HCT116 (cell line): ENCODE results near the gene UXS1. TPM values are rescaled to one million over a fixed set of nuclear protein-coding genes. Genes with fewer than 3 reads are reported as not detected.

ENCODE experiments used
- ATAC-seq: fragments of 200-7000 bp; cut with Tn5 transposase; 2 replicates; pipeline ENCODE4 v1.9.1; 2020; ENCODE audit warnings: mild to moderate bottlenecking, moderate library complexity
- BruUV-seq: library from RNA; stranded (reverse); fragments of 400-500 nt; replicated peaks from 2 replicates; lab custom pipeline; 2021; lab: Mats Ljungman, UMichigan
- CTCF ChIA-PET: fragments of 300-600 bp; sonication (Branson Sonifier 250); formaldehyde crosslinking; loops from one replicate; lab custom pipeline; 2021; ENCODE audit warnings: antibody characterized with exemption; lab: Charles Lee
- POLR2A ChIA-PET: fragments of 300-600, 350-600 bp; sonication (Branson Sonifier 250); formaldehyde crosslinking; loops from one replicate; lab custom pipeline; 2021; ENCODE audit warnings: antibody characterized with exemption; lab: Charles Lee
- RAD21 ChIA-PET, 2 experiments: fragments of 300-600 bp; sonication (Branson Sonifier 250); formaldehyde crosslinking; loops; one replicate each; lab custom pipeline; 2023; ENCODE audit warnings: low total read pairs in 2 of 2; ENCODE audit not compliant: uncharacterized antibody in 2 of 2, unreplicated experiment in 2 of 2, low non-redundant PET in 1 of 2; lab: Charles Lee
- DNase-seq: peaks from one replicate; pipeline ENCODE4 v3.0.0-alpha.2; 2010; ENCODE audit warnings: low read depth, low spot score
- H2AFZ ChIP-seq: fragments of 200-600 bp; shearing (Covaris generic), sonication (generic); 2 replicates; pipeline ENCODE4 v1.6.1; 2017; ENCODE audit warnings: low read depth, mixed run types, mixed read lengths, antibody characterized with exemption, low read length; ENCODE audit not compliant: poor library complexity, severe bottlenecking
- H3K27ac ChIP-seq: 2 replicates; pipeline ENCODE4 v1.5.1; 2012; ENCODE audit warnings: low read depth, low read length
- H3K27me3 ChIP-seq: fragments of 200-600 bp; sonication (generic); 2 replicates; pipeline ENCODE4 v1.6.1; 2016; ENCODE audit warnings: mixed run types, low read length, mixed read lengths; ENCODE audit not compliant: insufficient read depth
- H3K36me3 ChIP-seq, 2 experiments: fragments of 200-500 bp in 1 of 2; fragments of 200-600 bp in 1 of 2; sonication (Bioruptor generic) in 1 of 2; sonication (generic) in 1 of 2; 2 replicates each; pipeline versions ENCODE4 v1.5.1 to v1.6.1; 2014 to 2016; ENCODE audit warnings: low read length in 2 of 2, inconsistent platforms in 1 of 2, mixed read lengths in 1 of 2, mixed run types in 1 of 2; ENCODE audit not compliant: insufficient read depth in 2 of 2, control insufficient read depth in 1 of 2
- H3K4me1 ChIP-seq, 2 experiments: fragments of 200-600 bp in 1 of 2; sonication (generic) in 1 of 2; 2 replicates each; pipeline versions ENCODE4 v1.5.1 to v1.6.1; 2012 to 2017; ENCODE audit warnings: low read length in 2 of 2, inconsistent platforms in 1 of 2, mild to moderate bottlenecking in 1 of 2, mixed read lengths in 1 of 2, mixed run types in 1 of 2, moderate library complexity in 1 of 2; ENCODE audit not compliant: insufficient read depth in 2 of 2, control insufficient read depth in 1 of 2
- H3K4me2 ChIP-seq: fragments of 200-600 bp; sonication (generic); 2 replicates; pipeline ENCODE4 v1.6.1; 2017; ENCODE audit warnings: mixed run types, low read length, mixed read lengths
- H3K4me3 ChIP-seq, 2 experiments: fragments of 200-600 bp in 1 of 2; sonication (generic) in 1 of 2; replicated peaks in 1 of 2; 2 replicates each; pipeline ENCODE4 v1.5.1; 2011 to 2016; ENCODE audit warnings: low read length in 2 of 2, control low read depth in 1 of 2, low read depth in 1 of 2, mild to moderate bottlenecking in 1 of 2, mixed read lengths in 1 of 2, mixed run types in 1 of 2
- H3K79me2 ChIP-seq: fragments of 200-600 bp; sonication (generic); 2 replicates; pipeline ENCODE4 v1.6.1; 2017; ENCODE audit warnings: mild to moderate bottlenecking, mixed run types, low read length, moderate library complexity, mixed read lengths; ENCODE audit not compliant: insufficient read depth
- H3K9ac ChIP-seq: fragments of 200-600 bp; sonication (generic); 2 replicates; pipeline ENCODE4 v1.6.1; 2016; ENCODE audit warnings: low read length, mixed read lengths
- H3K9me2 ChIP-seq: fragments of 200-600 bp; sonication (generic), shearing (Covaris generic); 2 replicates; pipeline ENCODE4 v1.6.1; 2017; ENCODE audit warnings: mixed run types, mild to moderate bottlenecking, moderate library complexity; ENCODE audit not compliant: insufficient read depth
- H3K9me3 ChIP-seq, 2 experiments: fragments of 200-500 bp in 1 of 2; fragments of 200-600 bp in 1 of 2; sonication (Bioruptor generic) in 1 of 2; sonication (generic) in 1 of 2; 2 replicates each; pipeline ENCODE4 v1.6.1; 2014 to 2017; ENCODE audit warnings: low read length in 2 of 2, mixed read lengths in 2 of 2, inconsistent platforms in 1 of 2, low read depth in 1 of 2, mild to moderate bottlenecking in 1 of 2, mixed run types in 1 of 2, moderate library complexity in 1 of 2; ENCODE audit not compliant: control insufficient read depth in 1 of 2, insufficient read depth in 1 of 2
- H4K20me1 ChIP-seq: fragments of 200-600 bp; sonication (generic), shearing (Covaris generic); 2 replicates; pipeline ENCODE4 v1.6.1; 2017; ENCODE audit warnings: mixed run types, mild to moderate bottlenecking, moderate library complexity; ENCODE audit not compliant: insufficient read depth
- CBX3 ChIP-seq: IDR thresholded peaks from 2 replicates; pipeline ENCODE4 v1.6.1; 2012; ENCODE audit warnings: low read depth
- EGR1 ChIP-seq: IDR thresholded peaks from 2 replicates; pipeline ENCODE4 v1.6.1; 2012; ENCODE audit warnings: low read depth
- ELF1 ChIP-seq: IDR thresholded peaks from 2 replicates; pipeline ENCODE4 v1.6.1; 2012; ENCODE audit warnings: low read depth, borderline replicate concordance
- EZH2phosphoT487 ChIP-seq: fragments of 200-600 bp; IDR thresholded peaks from 2 replicates; pipeline ENCODE4 v1.6.1; 2018; ENCODE audit warnings: antibody characterized with exemption, borderline replicate concordance
- FOSL1 ChIP-seq: IDR thresholded peaks from 2 replicates; pipeline ENCODE4 v1.6.1; 2012; ENCODE audit warnings: low read depth
- JUND ChIP-seq: IDR thresholded peaks from 2 replicates; pipeline ENCODE4 v1.6.1; 2012
- POLR2AphosphoS5 ChIP-seq: IDR thresholded peaks from 2 replicates; pipeline ENCODE4 v1.6.1; 2011; ENCODE audit warnings: mild to moderate bottlenecking, low read depth, low read length, moderate library complexity
- SRF ChIP-seq: IDR thresholded peaks from 2 replicates; pipeline ENCODE4 v1.6.1; 2012; ENCODE audit warnings: low read depth
- YY1 ChIP-seq: IDR thresholded peaks from 2 replicates; pipeline ENCODE4 v1.6.1; 2011; ENCODE audit warnings: low read length, low read depth, moderate library complexity, mild to moderate bottlenecking; ENCODE audit not compliant: insufficient replicate concordance; ENCODE audit errors: extremely low read depth
- ZFX ChIP-seq: fragments of 450-650 bp; IDR thresholded peaks from 2 replicates; pipeline ENCODE4 v1.6.1; 2017
- intact Hi-C: fragments of 100-400 bp; cut with micrococcal nuclease; formaldehyde crosslinking; loops from 2 replicates; pipeline ENCODE4 v1.10.0; 2022
- total RNA-seq: library from RNA; stranded (reverse); gene quantifications from one replicate; pipeline ENCODE4 v1.2.1, GENCODE V29; 2021; ENCODE audit not compliant: unreplicated experiment
- TF ChIP-seq, protein P1 (sequence below): IDR thresholded peaks from 2 replicates; pipeline ENCODE4 v1.6.1; 2012; ENCODE audit warnings: low read depth
- TF ChIP-seq, protein P2 (sequence below), 3 experiments: fragments of 200-600 bp in 1 of 3; sonication (generic) in 1 of 3; IDR thresholded peaks in 2 of 3; conservative IDR thresholded peaks in 1 of 3; 2 replicates each; pipeline ENCODE4 v1.5.1; 2012 to 2017; ENCODE audit warnings: low read depth in 2 of 3, low read length in 2 of 3, antibody characterized with exemption in 1 of 3, borderline replicate concordance in 1 of 3, control low read depth in 1 of 3, mild to moderate bottlenecking in 1 of 3, mixed read lengths in 1 of 3, mixed run types in 1 of 3, moderate library complexity in 1 of 3; ENCODE audit not compliant: insufficient read depth in 1 of 3

Gene UXS1
- total RNA-seq, 1 experiment from 2014 or later = 45.7 TPM

DNA sequence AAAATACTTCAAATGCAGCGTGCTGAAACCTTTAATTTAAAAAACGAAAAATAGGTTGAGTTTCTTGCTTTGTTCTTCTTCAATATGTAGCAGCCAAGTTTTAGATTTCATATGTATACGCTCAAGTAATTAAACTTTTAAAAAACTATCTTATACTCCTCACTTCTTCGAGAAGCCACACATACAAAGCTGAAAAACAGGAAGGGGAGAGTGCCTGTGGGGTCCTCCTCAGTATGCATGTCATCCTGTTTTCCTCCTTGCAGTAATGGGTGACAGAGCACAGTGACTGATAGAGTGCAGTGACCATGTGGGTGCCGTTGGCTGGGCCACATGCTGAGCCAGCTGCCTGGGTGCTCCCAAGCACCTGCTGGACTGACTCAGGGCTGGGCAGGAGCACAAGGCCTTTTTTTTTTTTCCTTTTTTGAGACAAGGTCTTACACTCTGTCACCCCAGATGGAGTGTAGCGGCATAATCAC lies 33.3 kb downstream of the UXS1 start:
- H3K27ac ChIP-seq = peak overlapping the region; percentile 58; the same call in 1 of the 2 replicates
- intact Hi-C loops = no loop called here

More for the DNA sequence above, 33.3 kb downstream of the UXS1 start:
- Histone ChIP-seq H4K20me1 (no peaks in the 10 kb centered on the region), H3K36me3 (peaks cover 0 to 9% of the 10 kb centered on the region in 2 experiments; a peak in 2 of 4 replicates), H3K27me3 (no peaks in the 10 kb centered on the region)
- ATAC-seq = no peak
- no peak for DNase-seq
- TF ChIP-seq, protein P1, sequence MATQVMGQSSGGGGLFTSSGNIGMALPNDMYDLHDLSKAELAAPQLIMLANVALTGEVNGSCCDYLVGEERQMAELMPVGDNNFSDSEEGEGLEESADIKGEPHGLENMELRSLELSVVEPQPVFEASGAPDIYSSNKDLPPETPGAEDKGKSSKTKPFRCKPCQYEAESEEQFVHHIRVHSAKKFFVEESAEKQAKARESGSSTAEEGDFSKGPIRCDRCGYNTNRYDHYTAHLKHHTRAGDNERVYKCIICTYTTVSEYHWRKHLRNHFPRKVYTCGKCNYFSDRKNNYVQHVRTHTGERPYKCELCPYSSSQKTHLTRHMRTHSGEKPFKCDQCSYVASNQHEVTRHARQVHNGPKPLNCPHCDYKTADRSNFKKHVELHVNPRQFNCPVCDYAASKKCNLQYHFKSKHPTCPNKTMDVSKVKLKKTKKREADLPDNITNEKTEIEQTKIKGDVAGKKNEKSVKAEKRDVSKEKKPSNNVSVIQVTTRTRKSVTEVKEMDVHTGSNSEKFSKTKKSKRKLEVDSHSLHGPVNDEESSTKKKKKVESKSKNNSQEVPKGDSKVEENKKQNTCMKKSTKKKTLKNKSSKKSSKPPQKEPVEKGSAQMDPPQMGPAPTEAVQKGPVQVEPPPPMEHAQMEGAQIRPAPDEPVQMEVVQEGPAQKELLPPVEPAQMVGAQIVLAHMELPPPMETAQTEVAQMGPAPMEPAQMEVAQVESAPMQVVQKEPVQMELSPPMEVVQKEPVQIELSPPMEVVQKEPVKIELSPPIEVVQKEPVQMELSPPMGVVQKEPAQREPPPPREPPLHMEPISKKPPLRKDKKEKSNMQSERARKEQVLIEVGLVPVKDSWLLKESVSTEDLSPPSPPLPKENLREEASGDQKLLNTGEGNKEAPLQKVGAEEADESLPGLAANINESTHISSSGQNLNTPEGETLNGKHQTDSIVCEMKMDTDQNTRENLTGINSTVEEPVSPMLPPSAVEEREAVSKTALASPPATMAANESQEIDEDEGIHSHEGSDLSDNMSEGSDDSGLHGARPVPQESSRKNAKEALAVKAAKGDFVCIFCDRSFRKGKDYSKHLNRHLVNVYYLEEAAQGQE = no peak
- TF ChIP-seq EGR1 = no peak
- TF ChIP-seq ZFX = no peak
- TF ChIP-seq, protein P2, sequence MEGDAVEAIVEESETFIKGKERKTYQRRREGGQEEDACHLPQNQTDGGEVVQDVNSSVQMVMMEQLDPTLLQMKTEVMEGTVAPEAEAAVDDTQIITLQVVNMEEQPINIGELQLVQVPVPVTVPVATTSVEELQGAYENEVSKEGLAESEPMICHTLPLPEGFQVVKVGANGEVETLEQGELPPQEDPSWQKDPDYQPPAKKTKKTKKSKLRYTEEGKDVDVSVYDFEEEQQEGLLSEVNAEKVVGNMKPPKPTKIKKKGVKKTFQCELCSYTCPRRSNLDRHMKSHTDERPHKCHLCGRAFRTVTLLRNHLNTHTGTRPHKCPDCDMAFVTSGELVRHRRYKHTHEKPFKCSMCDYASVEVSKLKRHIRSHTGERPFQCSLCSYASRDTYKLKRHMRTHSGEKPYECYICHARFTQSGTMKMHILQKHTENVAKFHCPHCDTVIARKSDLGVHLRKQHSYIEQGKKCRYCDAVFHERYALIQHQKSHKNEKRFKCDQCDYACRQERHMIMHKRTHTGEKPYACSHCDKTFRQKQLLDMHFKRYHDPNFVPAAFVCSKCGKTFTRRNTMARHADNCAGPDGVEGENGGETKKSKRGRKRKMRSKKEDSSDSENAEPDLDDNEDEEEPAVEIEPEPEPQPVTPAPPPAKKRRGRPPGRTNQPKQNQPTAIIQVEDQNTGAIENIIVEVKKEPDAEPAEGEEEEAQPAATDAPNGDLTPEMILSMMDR (IDR thresholded peaks at IDR 0.05 in 2 of 3, conservative IDR thresholded peaks at IDR 0.05 in 1 of 3; ENCODE audit: borderline replicate concordance in 1 of 3, insufficient read depth in 1 of 3, low read depth in 2 of 3, low read length in 2 of 3) = no peak
- no peak for TF ChIP-seq JUND
- no peak for TF ChIP-seq YY1
- no peak for TF ChIP-seq POLR2AphosphoS5
- no peak for TF ChIP-seq FOSL1
- no peak for TF ChIP-seq ELF1
- no peak for TF ChIP-seq SRF
- TF ChIP-seq CBX3 = no peak
- no peak for TF ChIP-seq EZH2phosphoT487
- TF ChIP-seq, all 23 proteins: peak for 0
- ChIA-PET POLR2A (no interaction called here), RAD21 (no interaction called here), CTCF (no interaction called here)
- H3K79me2 ChIP-seq = peaks cover 3% of the 10 kb centered on the region; the same call in 1 of the 2 replicates
- no TSS peak for BruUV-seq
- H2AFZ ChIP-seq = no peak overlapping the region
- no peaks in the 10 kb centered on the region for H3K9me2 ChIP-seq
- no peak overlapping the region for H3K4me2 ChIP-seq
- peaks cover 26 to 42% of the 10 kb centered on the region in 2 experiments for H3K4me1 ChIP-seq
- no peak overlapping the region for H3K4me3 ChIP-seq
- H3K9ac ChIP-seq = no peak overlapping the region
- no peaks in the 10 kb centered on the region for H3K9me3 ChIP-seq
